Stimulated activated memory B cell treated with anti-CD40 and anti-IgM and Interleukin-4, amounts not matched to agents 10 μg/mL and 1 μg/mL and 100 μg/mL, for 72 hours (primary cell): Measurements from ENCODE around the gene GSTP1.
A peak's percentile ranks its signal among the peaks of the same experiment; 100 is the strongest.
"Not testable (repeated sequence)": the region's sequence is repeated elsewhere in the genome, so short reads cannot be mapped to it uniquely, and the experiment has no call there.

Source experiments
- ATAC-seq: fragments of 150-1000 bp; cut with Tn5 transposase; 2 replicates; pipeline ENCODE4 v1.10.0; 2021
- H3K27ac Mint-ChIP-seq: one replicate; pipeline ENCODE4 v1.8.0; 2022; ENCODE audit warnings: mild to moderate bottlenecking, mixed read lengths
- H3K27me3 Mint-ChIP-seq: one replicate; pipeline ENCODE4 v1.8.0; 2022; ENCODE audit warnings: mixed read lengths
- H3K36me3 Mint-ChIP-seq: one replicate; pipeline ENCODE4 v1.8.0; 2022; ENCODE audit warnings: mixed read lengths
- H3K4me1 Mint-ChIP-seq: one replicate; pipeline ENCODE4 v1.8.0; 2022; ENCODE audit warnings: mixed read lengths
- H3K4me3 Mint-ChIP-seq: one replicate; pipeline ENCODE4 v1.8.0; 2022; ENCODE audit warnings: mild to moderate bottlenecking, moderate library complexity, mixed read lengths
- H3K9me3 Mint-ChIP-seq: one replicate; pipeline ENCODE4 v1.8.0; 2022; ENCODE audit warnings: mixed read lengths

GSTP1 gene

DNA sequence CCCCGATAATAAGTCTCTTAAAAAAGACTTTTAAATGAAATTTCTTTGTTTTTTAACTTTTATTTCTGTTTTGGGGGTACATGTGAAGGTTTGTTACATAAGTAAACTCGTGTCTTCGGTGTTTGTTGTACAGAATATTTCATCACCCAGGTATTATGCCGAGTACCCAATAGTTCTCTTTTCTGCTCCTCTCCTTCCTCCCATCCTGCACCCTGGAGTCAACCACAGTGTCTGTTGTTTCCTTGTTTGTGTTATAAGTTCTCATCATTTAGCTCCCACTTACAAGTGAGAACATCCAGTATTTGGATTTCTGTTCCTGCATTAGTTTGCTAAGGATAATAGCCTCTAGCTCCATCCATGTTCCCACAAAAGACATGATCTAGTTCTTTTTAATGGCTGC, 1.6 kb upstream of the GSTP1 start:
- H3K9me3 Mint-ChIP-seq, result peaks cover 3% of the 10 kb centered on the region

DNA sequence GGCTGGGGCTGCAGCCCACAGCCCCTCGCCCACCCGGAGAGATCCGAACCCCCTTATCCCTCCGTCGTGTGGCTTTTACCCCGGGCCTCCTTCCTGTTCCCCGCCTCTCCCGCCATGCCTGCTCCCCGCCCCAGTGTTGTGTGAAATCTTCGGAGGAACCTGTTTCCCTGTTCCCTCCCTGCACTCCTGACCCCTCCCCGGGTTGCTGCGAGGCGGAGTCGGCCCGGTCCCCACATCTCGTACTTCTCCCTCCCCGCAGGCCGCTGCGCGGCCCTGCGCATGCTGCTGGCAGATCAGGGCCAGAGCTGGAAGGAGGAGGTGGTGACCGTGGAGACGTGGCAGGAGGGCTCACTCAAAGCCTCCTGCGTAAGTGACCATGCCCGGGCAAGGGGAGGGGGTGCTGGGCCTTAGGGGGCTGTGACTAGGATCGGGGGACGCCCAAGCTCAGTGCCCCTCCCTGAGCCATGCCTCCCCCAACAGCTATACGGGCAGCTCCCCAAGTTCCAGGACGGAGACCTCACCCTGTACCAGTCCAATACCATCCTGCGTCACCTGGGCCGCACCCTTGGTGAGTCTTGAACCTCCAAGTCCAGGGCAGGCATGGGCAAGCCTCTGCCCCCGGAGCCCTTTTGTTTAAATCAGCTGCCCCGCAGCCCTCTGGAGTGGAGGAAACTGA, 731 bp downstream of the GSTP1 start:
- Mint-ChIP-seq H3K27ac (peak overlapping the region; percentile 98), H3K4me1 (peaks cover 72% of the 10 kb centered on the region), H3K36me3 (peaks cover 30% of the 10 kb centered on the region), H3K9me3 (peaks cover 6% of the 10 kb centered on the region), H3K27me3 (peaks cover 15% of the 10 kb centered on the region), H3K4me3 (peak overlapping the region; percentile 85)
- ATAC-seq, result peak; percentile 2

More for the DNA sequence above, 1.6 kb upstream of the GSTP1 start:
- H3K27ac Mint-ChIP-seq, result no peak overlapping the region
- peaks cover 25% of the 10 kb centered on the region for H3K36me3 Mint-ChIP-seq
- peaks cover 62% of the 10 kb centered on the region for H3K4me1 Mint-ChIP-seq
- ATAC-seq, result no peak
- peaks cover 24% of the 10 kb centered on the region for H3K27me3 Mint-ChIP-seq
- no peak overlapping the region for H3K4me3 Mint-ChIP-seq

DNA sequence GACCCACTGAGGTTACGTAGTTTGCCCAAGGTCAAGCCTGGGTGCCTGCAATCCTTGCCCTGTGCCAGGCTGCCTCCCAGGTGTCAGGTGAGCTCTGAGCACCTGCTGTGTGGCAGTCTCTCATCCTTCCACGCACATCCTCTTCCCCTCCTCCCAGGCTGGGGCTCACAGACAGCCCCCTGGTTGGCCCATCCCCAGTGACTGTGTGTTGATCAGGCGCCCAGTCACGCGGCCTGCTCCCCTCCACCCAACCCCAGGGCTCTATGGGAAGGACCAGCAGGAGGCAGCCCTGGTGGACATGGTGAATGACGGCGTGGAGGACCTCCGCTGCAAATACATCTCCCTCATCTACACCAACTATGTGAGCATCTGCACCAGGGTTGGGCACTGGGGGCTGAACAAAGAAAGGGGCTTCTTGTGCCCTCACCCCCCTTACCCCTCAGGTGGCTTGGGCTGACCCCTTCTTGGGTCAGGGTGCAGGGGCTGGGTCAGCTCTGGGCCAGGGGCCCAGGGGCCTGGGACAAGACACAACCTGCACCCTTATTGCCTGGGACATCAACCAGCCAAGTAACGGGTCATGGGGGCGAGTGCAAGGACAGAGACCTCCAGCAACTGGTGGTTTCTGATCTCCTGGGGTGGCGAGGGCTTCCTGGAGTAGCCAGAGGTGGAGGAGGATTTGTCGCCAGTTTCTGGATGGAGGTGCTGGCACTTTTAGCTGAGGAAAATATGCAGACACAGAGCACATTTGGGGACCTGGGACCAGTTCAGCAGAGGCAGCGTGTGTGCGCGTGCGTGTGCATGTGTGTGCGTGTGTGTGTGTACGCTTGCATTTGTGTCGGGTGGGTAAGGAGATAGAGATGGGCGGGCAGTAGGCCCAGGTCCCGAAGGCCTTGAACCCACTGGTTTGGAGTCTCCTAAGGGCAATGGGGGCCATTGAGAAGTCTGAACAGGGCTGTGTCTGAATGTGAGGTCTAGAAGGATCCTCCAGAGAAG, 1.6 kb downstream of the GSTP1 start:
- H3K4me3 Mint-ChIP-seq, result peak overlapping the region; percentile 85

DNA sequence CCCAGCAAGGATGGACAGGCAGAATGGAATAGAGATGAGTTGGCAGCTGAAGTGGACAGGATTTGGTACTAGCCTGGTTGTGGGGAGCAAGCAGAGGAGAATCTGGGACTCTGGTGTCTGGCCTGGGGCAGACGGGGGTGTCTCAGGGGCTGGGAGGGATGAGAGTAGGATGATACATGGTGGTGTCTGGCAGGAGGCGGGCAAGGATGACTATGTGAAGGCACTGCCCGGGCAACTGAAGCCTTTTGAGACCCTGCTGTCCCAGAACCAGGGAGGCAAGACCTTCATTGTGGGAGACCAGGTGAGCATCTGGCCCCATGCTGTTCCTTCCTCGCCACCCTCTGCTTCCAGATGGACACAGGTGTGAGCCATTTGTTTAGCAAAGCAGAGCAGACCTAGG, 2.3 kb downstream of the GSTP1 start:
- Mint-ChIP-seq H3K4me3 (peak overlapping the region; percentile 85), H3K9me3 (peaks cover 6% of the 10 kb centered on the region), H3K4me1 (peaks cover 71% of the 10 kb centered on the region), H3K27me3 (no peaks in the 10 kb centered on the region), H3K36me3 (peaks cover 30% of the 10 kb centered on the region), H3K27ac (peak overlapping the region; percentile 98)
- no peak for ATAC-seq

More for the DNA sequence above, 1.6 kb downstream of the GSTP1 start:
- H3K27ac Mint-ChIP-seq, result peak overlapping the region; percentile 98
- H3K27me3 Mint-ChIP-seq, result peaks cover 6% of the 10 kb centered on the region
- peaks cover 6% of the 10 kb centered on the region for H3K9me3 Mint-ChIP-seq
- peaks cover 30% of the 10 kb centered on the region for H3K36me3 Mint-ChIP-seq
- peaks cover 69% of the 10 kb centered on the region for H3K4me1 Mint-ChIP-seq
- no peak for ATAC-seq

DNA sequence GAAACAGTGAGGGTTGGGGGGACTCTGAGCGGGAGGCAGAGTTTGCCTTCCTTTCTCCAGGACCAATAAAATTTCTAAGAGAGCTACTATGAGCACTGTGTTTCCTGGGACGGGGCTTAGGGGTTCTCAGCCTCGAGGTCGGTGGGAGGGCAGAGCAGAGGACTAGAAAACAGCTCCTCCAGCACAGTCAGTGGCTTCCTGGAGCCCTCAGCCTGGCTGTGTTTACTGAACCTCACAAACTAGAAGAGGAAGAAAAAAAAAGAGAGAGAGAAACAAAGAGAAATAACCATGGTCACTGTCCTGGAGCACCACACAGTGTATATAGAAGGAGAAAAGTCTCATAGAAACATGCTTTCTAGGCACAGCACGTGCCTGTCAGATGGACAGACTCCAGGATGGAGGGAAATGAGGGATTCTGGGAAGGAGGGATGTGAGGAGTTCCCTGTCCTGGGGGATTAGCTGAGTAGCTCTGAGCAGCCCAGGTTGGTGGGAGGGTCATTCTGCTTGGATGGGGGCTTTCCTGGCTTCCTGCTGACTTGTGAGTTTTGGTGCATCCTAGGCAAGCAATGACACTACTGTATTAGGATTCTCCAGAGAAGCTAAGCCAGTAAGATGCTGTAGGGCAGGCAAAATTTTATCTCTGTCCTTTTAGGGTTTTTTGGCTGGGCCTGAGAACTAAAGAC, 3.1 kb downstream of the GSTP1 start:
- no peaks in the 10 kb centered on the region for H3K27me3 Mint-ChIP-seq
- peaks cover 6% of the 10 kb centered on the region for H3K9me3 Mint-ChIP-seq
- peak overlapping the region; percentile 19 for H3K4me3 Mint-ChIP-seq
- H3K27ac Mint-ChIP-seq, result peak overlapping the region; percentile 98
- peaks cover 30% of the 10 kb centered on the region for H3K36me3 Mint-ChIP-seq
- H3K4me1 Mint-ChIP-seq, result peaks cover 71% of the 10 kb centered on the region
- no peak for ATAC-seq

DNA sequence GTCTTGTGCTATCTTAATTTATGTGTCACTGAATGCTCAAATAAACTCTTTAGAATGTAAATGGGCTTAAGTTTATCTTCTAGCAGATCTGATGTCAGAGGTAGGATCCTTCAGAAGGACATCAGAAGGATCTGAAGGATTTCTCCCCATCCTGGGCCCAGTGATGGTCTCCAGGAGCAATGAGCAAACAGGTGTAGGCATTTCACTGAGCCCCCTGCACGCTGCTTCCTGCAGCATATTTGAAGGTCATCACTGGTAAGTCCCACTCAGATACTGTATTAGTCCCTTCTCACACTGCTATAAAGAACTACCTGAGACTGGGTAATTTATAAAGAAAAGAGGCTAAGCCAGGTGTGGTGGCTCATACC, 4.5 kb downstream of the GSTP1 start:
- Mint-ChIP-seq H3K36me3 (peaks cover 30% of the 10 kb centered on the region), H3K4me3 (peak overlapping the region; percentile 46), H3K27ac (peak overlapping the region; percentile 98), H3K4me1 (peaks cover 60% of the 10 kb centered on the region), H3K9me3 (peaks cover 6% of the 10 kb centered on the region), H3K27me3 (no peaks in the 10 kb centered on the region)
- ATAC-seq, result peak; percentile 74

DNA sequence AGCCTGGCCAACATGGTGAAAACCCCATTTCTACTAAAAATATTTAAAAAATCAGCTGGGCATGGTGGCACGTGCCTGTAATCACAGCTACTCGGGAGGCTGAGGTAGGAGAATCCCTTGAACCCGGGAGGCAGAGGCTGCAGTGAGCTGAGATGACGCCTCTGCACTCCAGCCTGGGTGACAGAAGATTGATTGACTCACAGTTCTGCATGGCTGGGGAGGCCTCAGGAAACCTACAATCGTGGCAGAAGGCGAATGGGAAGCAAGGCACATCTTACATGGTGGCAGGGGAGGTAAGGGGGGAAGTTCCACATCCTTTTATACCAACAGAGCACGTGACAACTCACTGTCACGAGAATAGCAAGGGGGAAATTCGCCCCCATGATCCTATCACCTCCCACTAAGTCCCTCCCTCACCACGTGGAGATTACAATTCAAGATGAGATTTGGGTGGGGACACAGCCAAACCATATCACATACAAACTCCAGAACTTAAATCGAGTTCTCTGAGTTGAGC, 5.3 kb downstream of the GSTP1 start:
- Mint-ChIP-seq H3K4me1 (peaks cover 55% of the 10 kb centered on the region), H3K27ac (peak overlapping the region; percentile 98), H3K36me3 (peaks cover 30% of the 10 kb centered on the region)
- not testable (repeated sequence) for H3K9me3 Mint-ChIP-seq, H3K27me3 Mint-ChIP-seq, H3K4me3 Mint-ChIP-seq, ATAC-seq

DNA sequence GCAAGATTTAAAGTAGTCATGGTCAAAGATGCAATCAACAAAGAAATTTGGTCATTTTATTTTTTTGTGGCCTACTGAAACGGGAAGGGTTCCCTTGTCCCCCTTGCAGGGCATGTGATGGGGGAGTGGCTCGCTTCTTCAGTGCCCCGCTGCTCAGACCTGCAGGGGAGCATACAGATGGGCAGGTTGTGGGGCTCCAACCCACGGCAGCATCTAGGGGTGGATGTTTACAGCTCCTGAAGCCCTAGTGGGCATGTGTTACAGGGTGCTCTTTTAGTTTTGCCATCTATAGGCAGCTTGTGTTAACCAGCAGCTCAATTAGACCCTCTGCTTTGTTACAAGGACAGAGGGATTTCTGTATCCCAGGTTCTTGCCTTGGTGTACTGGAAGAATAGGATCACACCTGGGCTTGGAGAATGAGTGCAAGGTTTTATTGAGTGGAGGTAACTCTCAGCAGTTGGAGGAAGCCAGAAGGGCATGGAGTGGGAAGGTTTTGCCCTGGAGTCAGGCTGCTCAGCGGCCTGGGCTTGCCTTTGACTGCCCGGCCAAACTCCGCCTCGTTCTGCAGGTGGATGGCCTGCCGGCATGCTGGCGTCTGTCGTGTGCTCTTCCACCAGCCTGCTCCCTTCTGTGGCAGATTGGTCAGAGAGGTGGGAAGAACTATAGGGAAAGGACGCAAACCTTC, 9.4 kb downstream of the GSTP1 start:
- Mint-ChIP-seq H3K27me3 (no peaks in the 10 kb centered on the region), H3K9me3 (peaks cover 2% of the 10 kb centered on the region), H3K36me3 (no peaks in the 10 kb centered on the region), H3K27ac (no peak overlapping the region), H3K4me1 (peaks cover 17% of the 10 kb centered on the region), H3K4me3 (no peak overlapping the region)
- ATAC-seq, result no peak

DNA sequence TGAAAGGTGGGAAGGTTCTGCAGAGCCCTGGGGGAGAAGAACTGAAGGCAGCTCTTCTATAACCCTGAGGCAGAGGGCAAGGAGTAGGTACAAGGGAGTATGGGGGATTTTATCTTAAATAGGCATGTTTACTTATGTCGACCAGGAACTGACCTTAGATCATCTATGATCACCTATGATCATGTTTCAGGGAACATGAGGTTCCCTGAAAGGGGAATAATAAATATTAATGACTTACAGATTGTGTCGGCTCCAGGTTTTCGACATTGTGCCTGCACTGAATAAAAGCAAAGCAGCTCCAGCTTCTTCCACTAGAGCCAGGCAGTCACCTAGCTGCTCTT, 9.9 kb downstream of the GSTP1 start:
- H3K27me3 Mint-ChIP-seq, result no peaks in the 10 kb centered on the region
- no peaks in the 10 kb centered on the region for H3K36me3 Mint-ChIP-seq
- no peak for ATAC-seq
- no peak overlapping the region for H3K4me3 Mint-ChIP-seq
- no peak overlapping the region for H3K27ac Mint-ChIP-seq
- H3K9me3 Mint-ChIP-seq, result peaks cover 2% of the 10 kb centered on the region
- H3K4me1 Mint-ChIP-seq, result peaks cover 13% of the 10 kb centered on the region

DNA sequence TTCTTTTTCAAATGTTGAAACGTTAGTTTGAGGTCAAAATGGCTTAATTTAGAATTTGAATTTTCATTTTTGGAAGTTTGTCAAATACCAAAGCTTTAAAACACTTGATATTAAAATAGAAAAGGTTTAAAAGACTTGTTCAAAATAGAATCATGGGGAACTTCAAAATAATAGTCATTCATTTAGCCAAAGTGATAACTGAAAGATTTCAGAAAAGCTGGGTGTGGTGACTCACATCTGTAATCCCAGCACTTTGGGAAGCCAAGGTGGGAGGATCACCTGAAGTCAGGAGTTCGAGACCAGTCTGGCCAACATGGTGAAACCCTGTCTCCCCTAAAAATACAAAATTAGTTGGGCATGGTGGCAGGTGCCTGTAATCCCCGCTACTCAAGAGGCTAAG, 10.9 kb downstream of the GSTP1 start:
- no peak overlapping the region for H3K4me3 Mint-ChIP-seq
- ATAC-seq, result no peak
- H3K9me3 Mint-ChIP-seq, result peaks cover 2% of the 10 kb centered on the region

DNA sequence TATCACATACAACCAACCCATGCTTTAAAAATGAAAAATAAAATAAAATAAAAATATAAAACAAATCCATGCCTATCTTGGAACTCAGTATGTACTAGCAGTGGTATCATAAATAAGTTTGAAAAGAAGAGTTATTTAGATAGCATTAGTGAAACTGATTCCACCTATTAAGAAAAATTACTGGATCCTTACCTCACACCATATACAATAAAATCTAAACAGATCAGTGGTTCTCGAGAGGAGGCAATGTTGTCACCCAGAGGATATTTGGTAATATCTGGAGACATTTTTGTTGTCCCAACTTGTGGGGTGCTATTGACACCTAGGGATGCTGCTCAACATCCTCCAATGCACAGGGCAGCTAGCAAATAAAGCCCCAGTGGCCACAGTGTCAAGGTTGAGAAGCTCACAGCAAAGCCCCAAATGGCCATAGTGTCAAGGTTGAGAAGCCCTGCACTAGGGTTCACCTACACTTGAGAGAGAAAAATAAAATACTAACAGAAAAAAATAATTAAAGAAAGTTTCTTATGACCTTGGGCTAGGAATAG, 13.2 kb downstream of the GSTP1 start:
- no peak overlapping the region for H3K4me3 Mint-ChIP-seq
- ATAC-seq, result no peak
- peaks cover 2% of the 10 kb centered on the region for H3K9me3 Mint-ChIP-seq
- peaks cover 22% of the 10 kb centered on the region for H3K4me1 Mint-ChIP-seq
- no peaks in the 10 kb centered on the region for H3K27me3 Mint-ChIP-seq
- H3K36me3 Mint-ChIP-seq, result no peaks in the 10 kb centered on the region
- H3K27ac Mint-ChIP-seq, result no peak overlapping the region

More for the DNA sequence above, 10.9 kb downstream of the GSTP1 start:
- H3K27me3 Mint-ChIP-seq, result no peaks in the 10 kb centered on the region
- peaks cover 17% of the 10 kb centered on the region for H3K4me1 Mint-ChIP-seq
- H3K27ac Mint-ChIP-seq, result no peak overlapping the region
- H3K36me3 Mint-ChIP-seq, result no peaks in the 10 kb centered on the region

DNA sequence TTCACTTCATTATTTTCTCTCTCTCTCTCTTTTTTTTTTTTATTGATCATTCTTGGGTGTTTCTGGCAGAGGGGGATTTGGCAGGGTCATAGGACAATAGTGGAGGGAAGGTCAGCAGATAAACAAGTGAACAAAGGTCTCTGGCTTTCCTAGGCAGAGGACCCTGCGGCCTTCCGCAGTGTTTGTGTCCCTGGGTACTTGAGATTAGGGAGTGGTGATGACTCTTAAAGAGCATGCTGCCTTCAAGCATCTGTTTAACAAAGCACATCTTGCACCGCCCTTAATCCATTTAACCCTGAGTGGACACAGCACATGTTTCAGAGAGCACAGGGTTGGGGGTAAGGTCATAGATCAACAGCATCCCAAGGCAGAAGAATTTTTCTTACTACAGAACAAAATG, 13.8 kb downstream of the GSTP1 start:
- H3K36me3 Mint-ChIP-seq, H3K27ac Mint-ChIP-seq, H3K9me3 Mint-ChIP-seq, ATAC-seq, H3K27me3 Mint-ChIP-seq, H3K4me3 Mint-ChIP-seq: not testable (repeated sequence)
- peaks cover 22% of the 10 kb centered on the region for H3K4me1 Mint-ChIP-seq

DNA sequence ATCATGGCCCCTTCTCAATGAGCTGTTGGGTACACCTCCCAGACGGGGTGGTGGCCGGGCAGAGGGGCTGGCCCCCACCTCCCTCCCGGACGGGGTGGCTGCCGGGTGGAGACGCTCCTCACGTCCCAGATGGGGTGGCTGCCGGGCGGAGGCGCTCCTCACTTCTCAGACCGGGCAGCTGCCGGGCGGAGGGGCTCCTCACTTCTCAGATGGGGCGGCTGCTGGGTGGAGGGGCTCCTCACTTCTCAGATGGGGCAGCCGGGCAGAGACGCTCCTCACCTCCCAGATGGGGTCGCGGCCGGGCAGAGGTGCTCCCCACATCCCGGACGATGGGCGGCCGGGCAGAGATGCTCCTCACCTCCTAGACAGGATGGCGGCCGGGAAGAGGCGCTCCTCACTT, 14.4 kb downstream of the GSTP1 start:
- H3K27ac Mint-ChIP-seq, H3K9me3 Mint-ChIP-seq, H3K36me3 Mint-ChIP-seq, H3K27me3 Mint-ChIP-seq, H3K4me3 Mint-ChIP-seq, ATAC-seq: not testable (repeated sequence)
- peaks cover 22% of the 10 kb centered on the region for H3K4me1 Mint-ChIP-seq

DNA sequence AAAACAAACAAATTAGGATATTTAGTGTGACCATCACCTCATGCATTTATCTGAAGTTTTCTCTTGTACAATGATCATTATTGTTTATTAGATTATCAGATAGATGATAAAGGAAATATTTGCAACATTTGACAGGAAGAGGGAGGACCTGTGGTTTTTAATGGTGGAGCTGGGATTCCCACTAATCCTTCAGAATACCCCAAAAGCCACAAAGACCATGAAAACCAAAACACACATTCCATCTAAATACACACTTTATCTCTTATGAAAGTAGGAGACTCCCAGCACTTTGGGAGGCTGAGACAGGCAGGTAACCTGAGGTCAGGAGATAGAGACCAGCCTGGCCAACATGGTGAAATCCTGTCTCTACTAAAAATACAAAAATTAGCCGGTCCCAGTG, 15.5 kb downstream of the GSTP1 start:
- Mint-ChIP-seq H3K4me3 (no peak overlapping the region), H3K27me3 (peaks cover 3% of the 10 kb centered on the region), H3K4me1 (peaks cover 23% of the 10 kb centered on the region), H3K27ac (no peak overlapping the region), H3K36me3 (no peaks in the 10 kb centered on the region), H3K9me3 (peaks cover 2% of the 10 kb centered on the region)
- ATAC-seq, result no peak
